ENCODE results near the gene SHISA7. TPM values are rescaled to one million over a fixed set of nuclear protein-coding genes. Genes with fewer than 3 reads are reported as not detected.

The SHISA7 gene
- total RNA-seq, result not detected in 3 replicates
- long read RNA-seq, result 0 reads

DNA sequence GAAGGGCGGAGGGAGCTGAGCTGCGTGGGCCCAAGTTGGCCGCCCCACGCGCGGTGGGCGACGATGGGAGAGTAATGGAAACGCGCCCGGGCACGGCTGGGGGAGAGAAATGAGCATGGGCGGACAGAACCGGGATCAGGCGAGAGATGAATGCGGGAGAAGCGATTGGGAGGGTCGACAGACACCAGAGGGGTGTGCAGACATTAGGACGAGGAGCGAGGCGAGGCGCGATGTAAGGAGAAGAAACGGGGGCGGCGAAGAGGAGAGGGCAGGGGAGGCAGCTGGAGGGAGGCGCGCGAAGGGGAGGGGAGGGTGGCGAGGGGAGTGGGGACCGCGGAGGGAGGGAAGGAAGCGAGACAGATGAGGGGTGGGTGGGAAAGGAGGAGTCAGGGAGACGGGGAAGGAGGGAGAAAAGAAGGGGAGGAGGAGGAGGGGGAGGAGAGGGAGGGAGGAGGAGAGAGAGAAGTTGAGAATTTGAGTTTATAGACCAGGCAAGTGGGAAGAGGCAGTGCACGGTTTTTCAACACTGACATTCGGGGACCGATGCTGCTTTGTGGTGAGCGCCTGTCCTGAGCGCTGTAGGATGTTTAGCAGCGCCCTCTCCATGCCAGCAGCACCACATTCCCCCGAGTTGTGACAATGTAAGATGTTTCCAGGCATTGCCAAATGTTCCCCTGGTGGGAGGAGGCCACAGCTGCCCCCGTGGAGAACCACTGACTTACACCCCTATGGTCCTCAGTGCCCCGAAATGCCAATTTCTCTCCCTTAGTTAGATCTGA is at the start of gene SHISA7:
Gene SHISA7, minus strand, starts transcription at position 256 of the 779 bp plus-strand sequence. CDS start 437 bp downstream, outside the sequence.
- no peaks in the 10 kb centered on the region for H3K9me3 Mint-ChIP-seq (ENCODE audit: low read depth)
- H3K4me1 Mint-ChIP-seq (ENCODE audit: low read depth), result peaks cover 14% of the 10 kb centered on the region
- DNase-seq (ENCODE audit: low spot score), result no peak
- peaks cover 61% of the 10 kb centered on the region for H3K27me3 Mint-ChIP-seq (ENCODE audit: low read depth)
- peaks cover 3% of the 10 kb centered on the region for H3K36me3 Mint-ChIP-seq (ENCODE audit: low read depth)
- no peak within 1 kb of the TSS for H3K4me3 Mint-ChIP-seq (ENCODE audit: unreplicated experiment)
- TF ChIP-seq, protein P1, sequence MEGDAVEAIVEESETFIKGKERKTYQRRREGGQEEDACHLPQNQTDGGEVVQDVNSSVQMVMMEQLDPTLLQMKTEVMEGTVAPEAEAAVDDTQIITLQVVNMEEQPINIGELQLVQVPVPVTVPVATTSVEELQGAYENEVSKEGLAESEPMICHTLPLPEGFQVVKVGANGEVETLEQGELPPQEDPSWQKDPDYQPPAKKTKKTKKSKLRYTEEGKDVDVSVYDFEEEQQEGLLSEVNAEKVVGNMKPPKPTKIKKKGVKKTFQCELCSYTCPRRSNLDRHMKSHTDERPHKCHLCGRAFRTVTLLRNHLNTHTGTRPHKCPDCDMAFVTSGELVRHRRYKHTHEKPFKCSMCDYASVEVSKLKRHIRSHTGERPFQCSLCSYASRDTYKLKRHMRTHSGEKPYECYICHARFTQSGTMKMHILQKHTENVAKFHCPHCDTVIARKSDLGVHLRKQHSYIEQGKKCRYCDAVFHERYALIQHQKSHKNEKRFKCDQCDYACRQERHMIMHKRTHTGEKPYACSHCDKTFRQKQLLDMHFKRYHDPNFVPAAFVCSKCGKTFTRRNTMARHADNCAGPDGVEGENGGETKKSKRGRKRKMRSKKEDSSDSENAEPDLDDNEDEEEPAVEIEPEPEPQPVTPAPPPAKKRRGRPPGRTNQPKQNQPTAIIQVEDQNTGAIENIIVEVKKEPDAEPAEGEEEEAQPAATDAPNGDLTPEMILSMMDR (IDR thresholded peaks at IDR 0.05), result no peak
- no peak within 1 kb of the TSS for H3K27ac Mint-ChIP-seq (ENCODE audit: unreplicated experiment)

DNA sequence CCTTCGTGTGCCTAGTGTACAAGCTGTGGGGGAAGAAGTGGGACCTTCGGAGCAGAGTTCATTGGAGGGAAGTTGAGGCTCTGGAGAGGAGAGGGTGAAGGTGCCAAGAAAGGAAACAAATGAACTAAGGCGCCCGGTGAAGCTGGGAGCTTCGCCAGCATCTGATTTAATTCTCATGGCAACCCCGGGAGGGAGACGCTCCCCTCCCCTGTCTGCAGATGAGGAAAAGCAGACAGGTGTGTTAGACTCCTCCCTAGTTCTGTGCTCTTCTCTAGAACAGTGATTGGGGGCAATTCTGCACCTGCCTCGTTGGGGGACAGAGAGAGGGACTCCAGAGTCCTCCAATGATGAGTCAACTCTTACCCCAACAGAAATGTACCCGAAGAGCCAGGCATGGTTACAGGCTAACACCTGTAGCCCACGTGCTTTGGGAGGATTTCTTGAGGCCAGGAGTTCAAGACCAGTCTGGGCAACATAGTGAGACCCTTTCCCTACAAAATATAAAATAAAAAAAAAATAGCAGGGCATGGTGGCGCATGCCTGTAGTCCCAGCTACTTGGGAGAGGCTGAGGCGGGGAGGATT is 49.4 kb upstream of the SHISA7 start:
- TF ChIP-seq, protein P1 (IDR thresholded peaks at IDR 0.05), result no peak
- Mint-ChIP-seq H3K27ac (ENCODE audit: unreplicated experiment) (no peak overlapping the region), H3K9me3 (ENCODE audit: low read depth) (no peaks in the 10 kb centered on the region), H3K36me3 (ENCODE audit: low read depth) (peaks cover 3% of the 10 kb centered on the region), H3K27me3 (ENCODE audit: low read depth) (no peaks in the 10 kb centered on the region), H3K4me3 (ENCODE audit: unreplicated experiment) (no peak overlapping the region), H3K4me1 (ENCODE audit: low read depth) (peaks cover 18% of the 10 kb centered on the region)
- DNase-seq (ENCODE audit: low spot score), result no peak

GRCh38 chr19:55491546-55492360 is 48.7 kb upstream of the SHISA7 start:
- H3K4me3 Mint-ChIP-seq (ENCODE audit: unreplicated experiment), result no peak overlapping the region
- peaks cover 1% of the 10 kb centered on the region for H3K36me3 Mint-ChIP-seq (ENCODE audit: low read depth)
- DNase-seq (ENCODE audit: low spot score), result no peak
- H3K4me1 Mint-ChIP-seq (ENCODE audit: low read depth), result peaks cover 25% of the 10 kb centered on the region
- peak overlapping the region; percentile 54 for H3K27ac Mint-ChIP-seq (ENCODE audit: unreplicated experiment)
- H3K27me3 Mint-ChIP-seq (ENCODE audit: low read depth), result no peaks in the 10 kb centered on the region
- H3K9me3 Mint-ChIP-seq (ENCODE audit: low read depth), result no peaks in the 10 kb centered on the region
- TF ChIP-seq, protein P1 (IDR thresholded peaks at IDR 0.05), result no peak

GRCh38 chr19:55490478-55491432 is 47.7 kb upstream of the SHISA7 start:
- Mint-ChIP-seq H3K9me3 (ENCODE audit: low read depth) (no peaks in the 10 kb centered on the region), H3K36me3 (ENCODE audit: low read depth) (peaks cover 1% of the 10 kb centered on the region), H3K4me1 (ENCODE audit: low read depth) (peaks cover 32% of the 10 kb centered on the region), H3K27me3 (ENCODE audit: low read depth) (no peaks in the 10 kb centered on the region), H3K4me3 (ENCODE audit: unreplicated experiment) (no peak overlapping the region), H3K27ac (ENCODE audit: unreplicated experiment) (no peak overlapping the region)
- no peak for DNase-seq (ENCODE audit: low spot score)
- TF ChIP-seq, protein P1 (IDR thresholded peaks at IDR 0.05), result no peak
